ENCODE measurements around the gene COPS2. TPM values are rescaled to one million over a fixed set of nuclear protein-coding genes. Genes with fewer than 3 reads are reported as not detected.
"Not testable (repeated sequence)": the region's sequence is repeated elsewhere in the genome, so short reads cannot be mapped to it uniquely, and the experiment has no call there.

The COPS2 gene
- total RNA-seq (2014; rRNA removed; shearing (Covaris generic)): 58.6 and 64.6 TPM in 2 replicates
- 107 and 142 TPM in 2 replicates for polyA plus RNA-seq (2015; cell fraction: cytosol; rRNA removed)
- polyA plus RNA-seq (2015; cell fraction: nucleus; rRNA removed): 92.4 and 115 TPM in 2 replicates

DNA sequence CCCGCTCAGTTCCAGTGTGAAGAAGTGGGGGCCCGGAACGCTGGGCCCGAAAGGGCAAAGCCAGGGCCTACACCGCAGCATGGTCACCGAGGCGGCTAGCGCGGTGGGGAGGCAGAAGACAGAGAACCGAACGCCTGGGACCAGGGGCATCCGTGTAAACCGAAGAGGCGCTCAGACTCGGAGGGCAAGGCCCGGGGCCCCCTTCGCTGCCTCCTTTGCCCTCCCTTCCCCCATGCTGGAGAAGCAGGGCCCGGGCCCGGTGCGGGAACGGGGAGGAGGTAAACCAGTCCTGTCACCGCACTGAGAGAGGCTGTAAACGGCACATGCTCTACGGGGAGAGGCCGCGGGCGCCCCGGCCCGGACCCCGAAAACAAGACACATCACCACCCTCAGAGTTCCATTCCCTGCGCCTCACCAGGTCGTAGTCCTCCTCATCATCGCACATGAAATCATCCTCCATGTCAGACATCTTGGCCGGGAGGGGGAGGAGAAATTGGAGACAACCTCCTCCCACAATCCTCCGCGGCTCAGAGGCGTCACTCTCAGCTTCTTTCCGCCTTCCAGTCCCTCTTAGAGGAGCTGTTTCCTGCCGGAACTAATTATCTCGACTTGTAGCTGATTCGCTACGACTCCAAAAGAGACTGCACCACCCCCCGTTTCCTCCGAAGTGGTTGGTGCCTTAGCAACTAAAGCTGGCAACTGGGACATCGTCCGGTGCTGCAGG, at the start of gene COPS2:
COPS2 (minus strand) TSS at position 490 of the 724 bp plus-strand sequence; CDS start at position 469, 21 bp downstream.
- peak; percentile 97 for DNase-seq (ENCODE audit: low read depth)

DNA sequence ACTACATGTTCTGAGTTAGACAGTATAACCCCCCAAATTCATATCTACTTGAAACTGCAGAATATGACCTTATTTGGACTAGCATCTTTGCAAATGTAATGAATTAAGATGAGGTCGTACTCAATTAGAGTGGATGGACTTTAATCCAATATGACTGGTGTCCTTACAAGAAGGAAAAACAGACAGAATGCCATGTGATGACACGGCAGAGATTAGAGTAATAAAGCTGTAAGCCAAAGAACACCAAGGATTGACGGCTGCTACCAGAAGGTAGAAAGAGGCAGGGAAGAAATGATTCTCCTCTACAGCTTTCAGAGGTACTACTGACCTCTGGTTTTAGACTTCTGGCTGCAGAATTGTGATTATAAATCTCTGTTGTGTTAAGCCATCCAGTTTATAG, 44.9 kb upstream of the COPS2 start:
- DNase-seq (ENCODE audit: low read depth): no peak

DNA sequence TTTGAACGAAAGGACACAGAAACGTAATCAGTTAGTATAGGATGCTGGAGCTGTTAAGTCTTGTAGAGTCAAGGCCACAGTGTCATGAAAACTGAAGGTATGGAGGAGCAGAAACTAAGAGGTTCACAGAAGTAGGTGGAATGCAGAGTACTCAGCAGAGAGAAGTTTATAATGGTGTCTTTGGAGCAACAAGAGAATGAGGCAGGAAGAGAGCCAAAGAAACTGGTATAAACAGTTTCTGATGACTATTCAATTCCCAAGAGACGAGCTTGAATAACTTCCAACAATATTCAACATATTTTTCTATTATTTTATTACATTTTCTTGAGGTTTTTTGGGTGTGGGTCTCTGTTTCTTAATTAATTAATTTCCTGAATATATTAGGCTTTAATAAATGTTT, 44.3 kb upstream of the COPS2 start:
- no peak for DNase-seq (ENCODE audit: low read depth)

DNA sequence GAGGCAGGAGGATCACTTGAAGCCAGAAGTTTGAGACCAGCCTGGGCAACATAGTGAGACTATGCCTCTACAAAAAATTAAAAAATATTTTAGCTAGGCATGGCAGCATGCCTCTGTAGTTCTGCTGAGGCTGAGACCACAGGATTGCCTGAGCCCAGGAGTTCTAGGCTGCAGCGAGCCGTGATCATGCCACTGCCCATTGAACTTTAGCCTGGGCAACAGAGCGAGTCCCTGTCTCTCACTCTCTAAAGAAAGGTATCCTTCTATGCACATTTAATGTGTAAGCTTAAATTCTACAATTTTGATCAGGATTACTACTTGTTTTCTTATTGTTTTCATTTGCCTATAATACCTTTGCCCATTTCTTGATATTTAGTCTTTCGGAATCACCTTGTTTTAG, 41.5 kb upstream of the COPS2 start:
- no peak for DNase-seq (ENCODE audit: low read depth)

DNA sequence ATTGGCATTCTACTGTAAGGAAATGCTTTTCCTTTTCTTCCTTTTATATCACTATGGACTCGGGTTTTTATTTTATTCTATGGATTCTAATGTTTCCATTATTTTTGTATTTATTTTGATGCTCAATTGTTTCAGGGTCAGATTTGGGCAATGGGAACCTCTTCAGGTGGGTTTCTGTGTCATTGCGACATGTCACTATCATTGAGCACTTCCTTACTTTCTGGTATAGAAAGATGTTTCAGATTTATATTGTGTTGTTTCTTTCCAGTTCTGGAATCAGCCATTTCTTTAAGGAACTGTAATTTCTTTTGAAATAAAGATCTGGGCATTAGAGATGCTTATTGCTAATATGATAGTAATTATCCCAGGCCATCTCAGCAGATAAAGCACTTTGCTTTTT, 36.5 kb upstream of the COPS2 start:
- DNase-seq (ENCODE audit: low read depth): no peak

GRCh38 chr15:49190586-49190985, 35.2 kb upstream of the COPS2 start:
- no peak for DNase-seq (ENCODE audit: low read depth)

GRCh38 chr15:49189631-49190030, 34.2 kb upstream of the COPS2 start:
- no peak for DNase-seq (ENCODE audit: low read depth)

DNA sequence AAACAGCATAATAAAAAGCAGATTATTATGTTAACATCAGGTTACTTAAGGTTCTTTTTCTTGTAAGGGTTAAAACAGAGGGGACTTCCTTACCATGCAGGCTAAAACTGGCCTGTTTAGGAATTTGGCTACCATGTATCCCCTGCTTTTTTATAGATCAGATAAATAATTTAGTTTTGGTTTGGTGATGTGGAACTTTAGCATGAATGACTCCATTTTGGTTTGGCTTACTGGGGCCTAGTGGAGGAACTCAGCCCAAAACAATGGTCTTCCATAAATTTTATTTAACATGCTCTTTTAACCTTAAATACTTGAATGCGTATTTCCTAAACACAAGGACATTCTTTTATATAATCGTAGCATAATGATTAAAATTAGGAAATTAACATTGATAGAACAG, 33.5 kb upstream of the COPS2 start:
- no peak for DNase-seq (ENCODE audit: low read depth)

DNA sequence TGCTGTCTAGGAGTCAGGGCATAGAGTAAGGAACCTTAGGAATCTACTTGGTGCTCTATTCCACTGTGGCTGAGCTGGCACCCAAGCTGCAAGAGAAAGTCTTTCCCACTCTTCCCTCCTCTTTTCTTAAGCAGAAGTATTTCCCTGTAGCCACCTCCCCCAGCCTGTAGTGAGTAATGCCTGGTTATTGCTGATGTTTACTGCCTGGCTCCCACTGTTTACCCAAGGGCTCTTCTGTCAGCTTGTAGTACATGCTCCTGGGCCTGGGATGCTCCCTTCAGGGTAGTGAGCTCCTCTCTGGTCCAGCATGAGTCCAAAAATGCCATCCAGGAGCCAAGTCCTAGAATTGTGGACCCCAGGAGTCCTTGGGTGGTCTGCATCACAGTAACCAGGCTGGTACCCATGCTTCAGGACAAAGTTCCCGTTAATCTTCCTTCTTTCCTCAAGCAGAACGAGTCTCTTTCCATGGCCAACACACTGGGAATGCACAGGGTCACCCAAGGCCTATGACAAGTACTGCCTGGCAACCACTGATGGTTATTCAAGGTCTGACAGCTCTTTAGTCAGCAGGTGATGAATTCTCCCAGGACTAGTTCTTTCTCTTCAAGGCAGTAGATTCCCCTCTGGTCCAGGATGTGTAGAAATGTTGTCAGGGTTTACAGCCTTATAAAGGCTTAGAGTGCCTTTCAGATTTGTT, 32.3 kb upstream of the COPS2 start:
- DNase-seq (ENCODE audit: low read depth): no peak

DNA sequence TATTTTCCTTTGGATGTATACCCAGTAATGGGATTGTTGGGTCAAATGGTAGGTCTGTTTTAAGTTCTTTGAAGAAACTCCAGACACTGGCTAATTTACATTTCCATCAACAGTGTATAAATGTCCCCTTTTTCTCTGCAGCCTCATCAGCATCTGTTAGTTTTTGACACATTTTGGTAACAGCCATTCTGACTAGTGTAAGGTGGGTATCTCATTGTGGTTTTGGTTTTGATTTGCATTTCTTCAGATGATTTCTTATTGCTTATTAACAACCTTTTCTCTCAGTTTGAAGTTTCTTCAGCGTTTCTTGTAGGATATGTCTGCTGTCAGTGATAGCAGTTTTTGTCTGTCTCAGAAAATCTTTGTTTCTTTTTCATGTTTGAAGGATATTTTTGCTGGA, 30.1 kb upstream of the COPS2 start:
- DNase-seq (ENCODE audit: low read depth): no peak

- not testable (repeated sequence) for DNase-seq (ENCODE audit: low read depth)
These were observed 28.3 kb upstream of the COPS2 start for GRCh38 chr15:49183741-49184140.

DNA sequence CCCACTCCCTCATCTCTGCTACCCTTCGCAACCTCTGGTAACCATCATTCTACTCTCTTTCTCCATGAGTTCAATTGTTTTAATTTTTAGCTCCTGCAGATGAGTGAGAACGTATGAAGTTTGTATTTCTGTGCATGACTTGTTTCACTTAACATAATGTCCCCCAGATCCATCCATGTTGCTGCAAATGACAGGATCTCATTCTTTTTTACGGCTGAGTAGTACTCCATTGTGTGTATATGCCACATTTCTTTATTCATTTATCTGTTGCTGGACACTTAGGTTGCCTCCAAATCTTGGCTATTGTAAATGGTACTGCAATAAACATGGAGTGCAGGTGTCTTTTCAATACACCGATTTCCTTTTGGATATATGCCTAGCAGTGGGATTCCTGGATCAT, 26.7 kb upstream of the COPS2 start:
- no peak for DNase-seq (ENCODE audit: low read depth)

DNA sequence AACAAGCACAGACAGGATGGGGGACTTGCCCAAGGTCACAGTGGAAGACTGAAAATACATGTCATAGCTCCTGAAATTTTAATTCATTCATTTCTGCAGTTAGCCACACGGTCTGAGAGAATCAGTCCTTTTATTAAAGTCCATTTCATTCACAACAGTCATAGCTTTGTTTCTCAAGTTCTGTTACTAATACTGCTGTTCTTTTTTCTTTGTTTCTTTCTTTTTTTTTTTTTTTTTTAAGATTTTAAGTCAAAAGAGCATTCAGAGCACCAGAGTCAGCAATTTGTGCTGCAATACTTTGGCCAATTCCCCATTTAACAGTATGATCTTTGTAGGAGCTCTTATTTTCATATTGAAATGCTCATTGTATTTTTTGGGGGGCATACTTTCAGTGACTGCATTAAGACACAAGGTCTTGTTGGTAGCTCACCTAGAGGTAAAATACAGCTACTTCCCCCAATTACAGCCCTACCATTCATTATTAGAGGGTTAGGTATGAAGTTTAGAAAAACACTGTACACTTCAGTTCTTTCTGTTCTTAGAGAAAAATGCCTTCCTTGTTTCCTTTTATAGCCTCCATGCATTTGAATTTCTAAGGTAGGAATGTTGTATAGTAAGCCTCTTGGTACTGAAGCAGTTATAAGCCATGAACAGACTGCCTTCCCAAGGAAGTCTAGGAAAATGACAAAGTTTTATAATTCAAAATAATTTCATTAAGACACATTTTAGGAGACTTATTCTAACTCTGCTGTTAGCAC, 24.2 kb upstream of the COPS2 start:
- no peak for DNase-seq (ENCODE audit: low read depth)

DNA sequence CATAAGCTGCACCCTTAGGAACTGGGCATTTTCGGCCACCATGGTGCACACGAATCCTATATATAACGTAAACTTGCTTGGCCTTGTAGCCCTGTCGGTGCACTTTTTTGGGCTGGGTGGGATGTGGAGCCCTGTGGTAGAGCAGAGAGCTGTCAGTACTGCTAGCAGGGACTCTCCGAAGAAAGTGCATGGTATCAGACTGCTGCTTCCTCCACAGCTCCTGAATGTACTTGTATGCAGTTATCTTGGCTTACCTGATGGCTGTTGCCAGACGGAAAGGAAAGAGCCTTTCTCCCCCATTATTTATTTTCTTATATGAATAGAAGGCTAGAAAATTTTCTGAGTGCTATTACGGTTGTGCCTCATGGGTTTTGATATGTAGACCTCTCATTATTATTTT, 23.1 kb upstream of the COPS2 start:
- DNase-seq (ENCODE audit: low read depth): no peak

- DNase-seq (ENCODE audit: low read depth): not testable (repeated sequence)
These were observed 20.4 kb upstream of the COPS2 start for GRCh38 chr15:49175582-49176397.

DNA sequence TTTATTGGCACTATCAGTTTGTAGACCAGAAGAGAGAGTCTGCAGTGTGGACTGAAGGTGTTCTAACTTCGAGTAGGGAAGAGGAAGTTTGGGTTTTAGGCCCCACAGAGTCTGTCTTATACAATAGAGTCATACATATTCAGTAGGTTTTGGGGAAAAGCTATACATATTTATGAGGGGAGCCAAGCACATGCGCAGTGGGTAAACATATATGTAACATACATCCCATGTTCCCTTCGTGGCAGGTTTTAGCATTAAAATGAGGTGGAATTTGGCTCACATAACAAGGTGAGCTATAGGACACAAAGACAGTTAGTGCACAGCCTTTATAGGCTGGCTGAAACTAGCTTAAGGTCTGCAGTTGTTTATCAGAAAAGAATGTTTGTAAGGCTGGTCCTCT, 19.5 kb upstream of the COPS2 start:
- no peak for DNase-seq (ENCODE audit: low read depth)

GRCh38 chr15:49171790-49172189, 16.4 kb upstream of the COPS2 start:
- DNase-seq (ENCODE audit: low read depth): no peak

GRCh38 chr15:49169880-49170597, 14.6 kb upstream of the COPS2 start, which contains the start of gene GALK2:
GALK2 (plus strand) TSS chr15:49170247; CDS start chr15:49170323, 76 bp downstream.
- peak; percentile 88 for DNase-seq (ENCODE audit: low read depth)

DNA sequence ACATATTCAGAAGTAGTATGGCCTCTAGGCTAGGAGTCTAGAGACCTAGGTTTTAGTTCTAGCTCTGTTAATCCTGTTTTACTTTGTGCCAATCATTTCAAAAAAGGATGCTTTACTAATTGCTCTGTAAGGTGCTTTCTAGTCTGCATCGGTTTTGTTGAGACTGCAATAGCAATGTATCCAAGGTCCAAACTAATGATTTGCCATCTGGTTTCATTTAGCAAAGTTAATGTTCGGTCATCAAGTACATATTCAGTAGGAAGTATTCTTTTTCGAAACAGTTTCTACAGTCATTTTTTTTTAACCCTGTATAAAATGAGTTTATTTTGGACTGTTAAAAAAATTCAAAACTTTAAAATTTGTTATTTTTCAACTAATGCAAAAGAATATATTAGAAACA, 12.6 kb upstream of the COPS2 start:
- DNase-seq (ENCODE audit: low read depth): no peak

DNA sequence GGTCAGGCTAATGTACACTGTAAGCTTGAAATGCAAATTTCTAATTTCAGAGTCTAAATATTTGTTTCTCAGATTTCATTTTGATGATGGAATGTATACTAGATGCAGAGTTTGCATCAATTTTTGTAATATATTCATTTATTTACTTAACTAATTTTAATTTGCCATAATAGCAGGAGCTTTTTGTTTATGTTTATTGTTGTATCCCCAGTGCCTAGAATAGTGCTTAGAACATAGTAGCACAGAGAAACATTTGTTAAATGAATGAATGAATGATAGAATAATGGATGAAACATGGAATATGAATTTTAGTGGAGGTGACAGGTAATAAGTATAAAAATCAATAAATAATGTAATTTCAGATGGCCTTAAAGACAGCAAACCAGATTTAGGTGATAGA, 9.5 kb upstream of the COPS2 start:
- DNase-seq (ENCODE audit: low read depth): no peak

Data from HT1080 (cell line).